MM.1S (cell line): ENCODE data around the gene RHOB.
A peak's percentile ranks its signal among the peaks of the same experiment; 100 is the strongest.

Source experiments
- DNase-seq: peaks from one replicate; pipeline ENCODE4 v3.0.0-alpha.2; 2015
- H2AFZ ChIP-seq: fragments of 300-600 bp; sonication (generic); 2 replicates; pipeline ENCODE4 v1.6.0; 2016; ENCODE audit warnings: antibody characterized with exemption, low read length
- H3F3A ChIP-seq: fragments of 300-600 bp; sonication (generic); 2 replicates; pipeline ENCODE4 v1.6.1; 2016; ENCODE audit warnings: mild to moderate bottlenecking, antibody characterized with exemption, low read length, moderate library complexity, mixed read lengths; ENCODE audit not compliant: insufficient read depth
- H3K27ac ChIP-seq: fragments of 300-600 bp; sonication (generic); 2 replicates; pipeline ENCODE4 v1.5.1; 2016; ENCODE audit warnings: mild to moderate bottlenecking, low read length
- H3K27me3 ChIP-seq: fragments of 300-600 bp; sonication (generic); replicated peaks from 2 replicates; pipeline ENCODE4 v1.6.0; 2016; ENCODE audit warnings: low read length; ENCODE audit not compliant: insufficient read depth
- H3K36me3 ChIP-seq: fragments of 300-600 bp; sonication (generic); replicated peaks from 2 replicates; pipeline ENCODE4 v1.6.1; 2016; ENCODE audit warnings: mild to moderate bottlenecking, low read length, mixed read lengths; ENCODE audit not compliant: insufficient read depth
- H3K4me1 ChIP-seq: fragments of 300-600 bp; sonication (generic); 2 replicates; pipeline ENCODE4 v1.6.1; 2016; ENCODE audit warnings: low read length, mixed read lengths
- H3K4me2 ChIP-seq: fragments of 300-600 bp; sonication (generic); 2 replicates; pipeline ENCODE4 v1.6.0; 2016; ENCODE audit warnings: low read depth, low read length
- H3K4me3 ChIP-seq: fragments of 300-600 bp; sonication (generic); 2 replicates; pipeline ENCODE4 v1.5.1; 2016; ENCODE audit warnings: low read length, mixed read lengths
- H3K79me2 ChIP-seq: fragments of 300-600 bp; sonication (generic); 2 replicates; pipeline ENCODE4 v1.6.1; 2016; ENCODE audit warnings: mixed run types, low read length, mixed read lengths
- H3K9ac ChIP-seq: fragments of 300-600 bp; sonication (generic); 2 replicates; pipeline ENCODE4 v1.6.1; 2016; ENCODE audit warnings: low read length, mixed read lengths
- H3K9me2 ChIP-seq: fragments of 300-600 bp; sonication (generic); replicated peaks from 2 replicates; pipeline ENCODE4 v1.6.1; 2016; ENCODE audit warnings: mild to moderate bottlenecking, low read length, mixed read lengths; ENCODE audit not compliant: insufficient read depth
- H3K9me3 ChIP-seq: fragments of 300-600 bp; sonication (generic); replicated peaks from 2 replicates; pipeline ENCODE4 v1.6.1; 2016; ENCODE audit warnings: mild to moderate bottlenecking, low read length, mixed read lengths; ENCODE audit not compliant: insufficient read depth
- H4K20me1 ChIP-seq: fragments of 300-600 bp; sonication (generic); 2 replicates; pipeline ENCODE4 v1.6.1; 2016; ENCODE audit warnings: mild to moderate bottlenecking, low read length, moderate library complexity, mixed read lengths; ENCODE audit not compliant: insufficient read depth
- CTCF ChIP-seq: fragments of 300-600 bp; sonication (generic); IDR thresholded peaks from 2 replicates; pipeline ENCODE4 v1.5.1; 2016; ENCODE audit warnings: antibody characterized with exemption, low read length, mixed read lengths
- EZH2 ChIP-seq: fragments of 300-600 bp; sonication (generic); optimal IDR thresholded peaks from 2 replicates; pipeline ENCODE3; 2017; ENCODE audit warnings: low read depth, mild to moderate bottlenecking, antibody characterized with exemption, low read length, mixed read lengths
- EZH2phosphoT487 ChIP-seq: fragments of 300-600 bp; sonication (generic); IDR thresholded peaks from 2 replicates; pipeline ENCODE4 v1.6.1; 2018; ENCODE audit warnings: antibody characterized with exemption, low read length

The RHOB gene

GRCh38 chr2:20440001-20440560 lies 6.8 kb upstream of the RHOB start:
- Histone ChIP-seq H3F3A (no peaks in the 10 kb centered on the region), H3K9me2 (no peaks in the 10 kb centered on the region), H3K79me2 (no peaks in the 10 kb centered on the region), H3K27ac (no peak overlapping the region), H3K9ac (no peak overlapping the region), H3K4me2 (no peak overlapping the region), H4K20me1 (no peaks in the 10 kb centered on the region), H3K4me1 (no peaks in the 10 kb centered on the region), H2AFZ (no peak overlapping the region), H3K4me3 (no peak overlapping the region), H3K9me3 (no peaks in the 10 kb centered on the region), H3K27me3 (no peaks in the 10 kb centered on the region), H3K36me3 (no peaks in the 10 kb centered on the region)
- TF ChIP-seq EZH2 (no peak), EZH2phosphoT487 (no peak), CTCF (no peak)
- no peak for DNase-seq

- H2AFZ ChIP-seq: no peak overlapping the region
- H3K4me3 ChIP-seq: no peak overlapping the region
- DNase-seq: peak; percentile 57
- no peak overlapping the region for H3K27ac ChIP-seq
- peak; percentile 52 for TF ChIP-seq CTCF
- no peak for TF ChIP-seq EZH2phosphoT487
- H3K4me1 ChIP-seq: peaks cover 8% of the 10 kb centered on the region
- H3K4me2 ChIP-seq: no peak overlapping the region
- H3K9ac ChIP-seq: no peak overlapping the region
- no peaks in the 10 kb centered on the region for H3K9me2 ChIP-seq
- peaks cover 14% of the 10 kb centered on the region for H3K79me2 ChIP-seq
- H3F3A ChIP-seq: peaks cover 3% of the 10 kb centered on the region; the same call in 1 of the 2 replicates
- no peaks in the 10 kb centered on the region for H4K20me1 ChIP-seq
- H3K36me3 ChIP-seq: no peaks in the 10 kb centered on the region
- H3K9me3 ChIP-seq: no peaks in the 10 kb centered on the region
- no peaks in the 10 kb centered on the region for H3K27me3 ChIP-seq
Observed at GRCh38 chr2:20443276-20443920, 3.5 kb upstream of the RHOB start.

- peaks cover 17% of the 10 kb centered on the region for H3K4me1 ChIP-seq
- no peaks in the 10 kb centered on the region for H4K20me1 ChIP-seq
- H3K27me3 ChIP-seq: no peaks in the 10 kb centered on the region
- no peak overlapping the region for H3K27ac ChIP-seq
- H3K4me3 ChIP-seq: no peak overlapping the region
- TF ChIP-seq EZH2 (no peak), CTCF (no peak), EZH2phosphoT487 (no peak)
- no peak overlapping the region for H2AFZ ChIP-seq
- no peak overlapping the region for H3K9ac ChIP-seq
- H3K9me3 ChIP-seq: no peaks in the 10 kb centered on the region
- H3K36me3 ChIP-seq: no peaks in the 10 kb centered on the region
- no peak for DNase-seq
- H3K9me2 ChIP-seq: no peaks in the 10 kb centered on the region
- H3K79me2 ChIP-seq: peaks cover 19% of the 10 kb centered on the region
- no peak overlapping the region for H3K4me2 ChIP-seq
- H3F3A ChIP-seq: peaks cover 13% of the 10 kb centered on the region; the same call in 1 of the 2 replicates
Observed at GRCh38 chr2:20444101-20444992, 2.5 kb upstream of the RHOB start.
